Hepatocyte (in vitro differentiated cells): ENCODE data around the gene FMN1.

Experiments
- EZH2 ChIP-seq: fragments of 200-600 bp; sonication (generic); IDR thresholded peaks from 2 replicates; pipeline ENCODE4 v1.6.1; 2016; ENCODE audit warnings: antibody characterized with exemption, mild to moderate bottlenecking, borderline replicate concordance
- EZH2phosphoT487 ChIP-seq: fragments of 200-600 bp; sonication (generic); IDR thresholded peaks from one replicate; pipeline ENCODE4 v1.6.1; 2018; ENCODE audit warnings: antibody characterized with exemption, mild to moderate bottlenecking, low read depth, moderate library complexity; ENCODE audit not compliant: unreplicated experiment, severe bottlenecking
- TF ChIP-seq, protein P1 (sequence below): fragments of 200-600 bp; sonication (generic); IDR thresholded peaks from 2 replicates; pipeline ENCODE4 v1.5.1; 2016; ENCODE audit warnings: antibody characterized with exemption, mild to moderate bottlenecking; ENCODE audit not compliant: poor library complexity

DNA sequence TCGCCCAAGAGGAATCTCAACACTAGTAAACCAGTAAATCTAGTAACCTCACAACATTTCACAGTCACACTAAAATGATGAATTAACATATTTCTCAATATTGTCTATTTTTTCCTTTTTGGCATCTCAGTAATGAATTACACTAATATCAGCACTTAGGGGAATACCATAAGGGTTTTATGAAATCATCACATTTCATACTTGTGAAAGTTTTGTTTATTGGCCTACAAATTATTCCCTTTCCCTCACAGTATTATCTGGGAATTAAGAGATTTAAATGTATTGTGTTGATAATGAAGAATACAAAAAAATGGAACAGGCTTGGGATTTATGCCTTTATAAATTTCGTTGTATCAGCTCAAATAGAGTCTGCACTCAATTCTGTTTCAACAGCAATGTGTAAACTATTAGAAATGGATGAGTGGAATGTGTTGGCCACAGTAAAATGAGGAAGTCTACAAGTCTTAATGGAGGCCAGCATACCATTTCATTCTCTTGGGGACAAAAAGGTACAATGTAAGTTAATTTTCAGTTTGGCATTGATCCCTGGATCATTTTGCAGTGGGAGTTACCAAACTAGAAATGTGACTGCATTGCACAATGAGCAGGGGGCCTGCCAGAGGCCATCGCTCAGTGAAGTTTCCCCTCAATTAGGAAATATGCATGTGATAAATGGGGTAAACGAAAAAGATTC, 195.4 kb downstream of the FMN1 start:
- TF ChIP-seq, protein P1, sequence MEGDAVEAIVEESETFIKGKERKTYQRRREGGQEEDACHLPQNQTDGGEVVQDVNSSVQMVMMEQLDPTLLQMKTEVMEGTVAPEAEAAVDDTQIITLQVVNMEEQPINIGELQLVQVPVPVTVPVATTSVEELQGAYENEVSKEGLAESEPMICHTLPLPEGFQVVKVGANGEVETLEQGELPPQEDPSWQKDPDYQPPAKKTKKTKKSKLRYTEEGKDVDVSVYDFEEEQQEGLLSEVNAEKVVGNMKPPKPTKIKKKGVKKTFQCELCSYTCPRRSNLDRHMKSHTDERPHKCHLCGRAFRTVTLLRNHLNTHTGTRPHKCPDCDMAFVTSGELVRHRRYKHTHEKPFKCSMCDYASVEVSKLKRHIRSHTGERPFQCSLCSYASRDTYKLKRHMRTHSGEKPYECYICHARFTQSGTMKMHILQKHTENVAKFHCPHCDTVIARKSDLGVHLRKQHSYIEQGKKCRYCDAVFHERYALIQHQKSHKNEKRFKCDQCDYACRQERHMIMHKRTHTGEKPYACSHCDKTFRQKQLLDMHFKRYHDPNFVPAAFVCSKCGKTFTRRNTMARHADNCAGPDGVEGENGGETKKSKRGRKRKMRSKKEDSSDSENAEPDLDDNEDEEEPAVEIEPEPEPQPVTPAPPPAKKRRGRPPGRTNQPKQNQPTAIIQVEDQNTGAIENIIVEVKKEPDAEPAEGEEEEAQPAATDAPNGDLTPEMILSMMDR = no peak
- no peak for TF ChIP-seq EZH2
- no peak for TF ChIP-seq EZH2phosphoT487
